Lung (tissue), 12 donors: ENCODE measurements around the gene DNER. TPM values are rescaled to one million over a fixed set of nuclear protein-coding genes. Genes with fewer than 3 reads are reported as not detected.

Experiments used
- ATAC-seq: fragments of 200-7000 bp; cut with Tn5 transposase; one replicate; pipeline ENCODE4 v1.9.1; 2020; ENCODE audit warnings: moderate number of reproducible peaks; ENCODE audit not compliant: insufficient read depth, low FRiP score
- DNase-seq, 3 donors: peaks; one replicate each; pipeline ENCODE4 v3.0.0-alpha.2; 2013 to 2017
- H3K27ac ChIP-seq, 2 donors: one replicate each; pipeline ENCODE4 v1.5.1; 2013; ENCODE audit warnings: mild to moderate bottlenecking in 2 of 2, moderate library complexity in 2 of 2, control low read depth in 1 of 2, inconsistent platforms in 1 of 2, low read depth in 1 of 2, low read length in 1 of 2
- H3K27me3 ChIP-seq, 3 donors: one replicate each; pipeline ENCODE4 v1.5.1; 2013; ENCODE audit warnings: low read length in 2 of 3; ENCODE audit not compliant: control insufficient read depth in 3 of 3, insufficient read depth in 3 of 3
- H3K36me3 ChIP-seq, 4 donors: one replicate each; pipeline ENCODE4 v1.5.1; 2013; ENCODE audit warnings: low read length in 4 of 4, mild to moderate bottlenecking in 1 of 4, moderate library complexity in 1 of 4; ENCODE audit not compliant: control insufficient read depth in 4 of 4, insufficient read depth in 4 of 4
- H3K4me1 ChIP-seq, 5 donors: one replicate each; pipeline ENCODE4 v1.5.1; 2013; ENCODE audit warnings: low read length in 5 of 5, mild to moderate bottlenecking in 2 of 5, moderate library complexity in 1 of 5; ENCODE audit not compliant: control insufficient read depth in 5 of 5, insufficient read depth in 5 of 5
- H3K4me3 ChIP-seq: one replicate; pipeline ENCODE4 v1.5.1; 2013; ENCODE audit warnings: mild to moderate bottlenecking, control low read depth, moderate library complexity
- H3K9ac ChIP-seq, 2 donors: one replicate each; pipeline ENCODE4 v1.5.1; 2013; ENCODE audit warnings: low read length in 2 of 2, control low read depth in 1 of 2; ENCODE audit not compliant: insufficient read depth in 1 of 2
- H3K9me3 ChIP-seq, 4 donors: one replicate each; pipeline ENCODE4 v1.5.1; 2013; ENCODE audit warnings: low read length in 3 of 4, mild to moderate bottlenecking in 1 of 4, moderate library complexity in 1 of 4; ENCODE audit not compliant: control insufficient read depth in 4 of 4, insufficient read depth in 3 of 4
- CTCF ChIP-seq: IDR thresholded peaks from 2 replicates; pipeline ENCODE4 v1.5.1; 2012; ENCODE audit warnings: mild to moderate bottlenecking; ENCODE audit errors: control extremely low read depth, extremely low read depth
- WGBS, 2 donors: extraction: QIAGEN DNeasy Blood & Tissue Kit; methylation state at CpG; one replicate each; pipeline ENCODE4 v1.1.7; 2013; 5-methylcytosine and 5-hydroxymethylcytosine counted together
- polyA plus RNA-seq, 2 donors: library from polyadenylated mRNA; stranded (reverse); fragments of 200-250 nt; gene quantifications; one replicate each; pipeline ENCODE4 v1.2.1, GENCODE V29; 2013
- total RNA-seq, 2 donors: library from RNA; depleted of rRNA in 1 of 2; stranded (reverse); fragments of >200 nt in 1 of 2; gene quantifications; one replicate each; pipeline ENCODE4 v1.2.1, GENCODE V29; 2014 to 2021
- donor health status: control.
- donor health status: control.
- donor health status: Bipolar disorder and iron deficiency.
- donor health status: healthy.
- donor health status: DM: yes; HTN: yes; CAD: no.

The DNER gene
- total and polyA plus RNA-seq, 4 donors = 0.63 to 5.8 (median 3.3) TPM

GRCh38 chr2:229409751-229410181 is 304.6 kb downstream of the DNER start:
- no peak for TF ChIP-seq CTCF
- Histone ChIP-seq H3K4me1 (peaks cover 0 to 18% (median 8%) of the 10 kb centered on the region in 5 donors), H3K36me3 (no peaks in the 10 kb centered on the region), H3K27ac (no peak overlapping the region), H3K27me3 (no peaks in the 10 kb centered on the region), H3K9ac (no peak overlapping the region), H3K9me3 (no peaks in the 10 kb centered on the region), H3K4me3 (no peak overlapping the region)
- DNase-seq = no peak
- WGBS, 2 donors = 84 to 96% methylated on average over 4 of the region's 4 CpGs
- ATAC-seq = no peak

- no peaks in the 10 kb centered on the region for H3K27me3 ChIP-seq
- no peak for ATAC-seq
- H3K4me3 ChIP-seq = no peak overlapping the region
- H3K36me3 ChIP-seq = no peaks in the 10 kb centered on the region
- H3K9me3 ChIP-seq = no peaks in the 10 kb centered on the region
- H3K27ac ChIP-seq = peak overlapping the region; percentile 48 to 77
- WGBS, 2 donors = 61 to 74% methylated on average over 3 of the region's 3 CpGs
- H3K9ac ChIP-seq = peak overlapping the region in 1 of 2 donors; percentile 49
- no peak for TF ChIP-seq CTCF
- DNase-seq = no peak
- H3K4me1 ChIP-seq = peaks cover 0 to 18% (median 8%) of the 10 kb centered on the region in 5 donors
Observed at GRCh38 chr2:229408962-229409361, 305.4 kb downstream of the DNER start.

- WGBS, 2 donors = 21 to 28% methylated on average over 1 of the region's 1 CpG
- H3K9ac ChIP-seq = no peak overlapping the region
Observed at GRCh38 chr2:229408356-229408755, 306.0 kb downstream of the DNER start.

More at GRCh38 chr2:229408356-229408755, 306.0 kb downstream of the DNER start:
- peak; percentile 40 to 88 (median 75) for DNase-seq
- H3K9me3 ChIP-seq = no peaks in the 10 kb centered on the region
- H3K4me1 ChIP-seq = peaks cover 0 to 18% (median 8%) of the 10 kb centered on the region in 5 donors
- H3K4me3 ChIP-seq = no peak overlapping the region
- no peak for TF ChIP-seq CTCF
- H3K27ac ChIP-seq = peak overlapping the region in 1 of 2 donors; percentile 77
- no peaks in the 10 kb centered on the region for H3K27me3 ChIP-seq
- no peaks in the 10 kb centered on the region for H3K36me3 ChIP-seq
- ATAC-seq = peak; percentile 76
